DOHH2 (cell line): ENCODE data around the gene SPTLC2.

Experiments
- EZH2phosphoT487 ChIP-seq: fragments of 200-600 bp; sonication (generic); IDR thresholded peaks from 2 replicates; pipeline ENCODE4 v1.6.1; 2017; ENCODE audit warnings: borderline replicate concordance, mild to moderate bottlenecking, antibody characterized with exemption, low read length, moderate library complexity, mixed read lengths
- TF ChIP-seq, protein P1 (sequence below): fragments of 200-600 bp; sonication (generic); IDR thresholded peaks from one replicate; pipeline ENCODE4 v1.5.1; 2014; ENCODE audit warnings: antibody characterized with exemption, mild to moderate bottlenecking, low read depth, low read length; ENCODE audit not compliant: poor library complexity, severe bottlenecking

DNA sequence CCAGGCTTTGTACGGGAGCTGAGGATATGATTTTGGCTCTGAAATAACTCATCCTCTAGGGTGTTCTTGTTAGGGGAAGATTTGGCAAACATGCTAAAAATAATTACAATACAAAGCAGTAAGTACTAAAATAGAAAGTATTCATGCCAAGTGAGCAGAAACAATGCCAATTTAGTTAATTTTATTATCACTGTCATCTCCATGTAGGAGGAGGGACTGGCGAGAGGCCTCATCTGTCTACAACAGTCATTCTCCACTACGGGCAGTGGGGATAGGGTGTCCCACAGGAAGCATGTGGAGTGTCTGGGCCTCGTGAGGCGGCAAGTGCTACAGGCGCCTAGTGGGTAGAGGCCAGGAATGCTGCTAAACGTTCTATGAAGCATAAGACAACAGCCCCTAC, 121.1 kb downstream of the SPTLC2 start:
- TF ChIP-seq, protein P1, sequence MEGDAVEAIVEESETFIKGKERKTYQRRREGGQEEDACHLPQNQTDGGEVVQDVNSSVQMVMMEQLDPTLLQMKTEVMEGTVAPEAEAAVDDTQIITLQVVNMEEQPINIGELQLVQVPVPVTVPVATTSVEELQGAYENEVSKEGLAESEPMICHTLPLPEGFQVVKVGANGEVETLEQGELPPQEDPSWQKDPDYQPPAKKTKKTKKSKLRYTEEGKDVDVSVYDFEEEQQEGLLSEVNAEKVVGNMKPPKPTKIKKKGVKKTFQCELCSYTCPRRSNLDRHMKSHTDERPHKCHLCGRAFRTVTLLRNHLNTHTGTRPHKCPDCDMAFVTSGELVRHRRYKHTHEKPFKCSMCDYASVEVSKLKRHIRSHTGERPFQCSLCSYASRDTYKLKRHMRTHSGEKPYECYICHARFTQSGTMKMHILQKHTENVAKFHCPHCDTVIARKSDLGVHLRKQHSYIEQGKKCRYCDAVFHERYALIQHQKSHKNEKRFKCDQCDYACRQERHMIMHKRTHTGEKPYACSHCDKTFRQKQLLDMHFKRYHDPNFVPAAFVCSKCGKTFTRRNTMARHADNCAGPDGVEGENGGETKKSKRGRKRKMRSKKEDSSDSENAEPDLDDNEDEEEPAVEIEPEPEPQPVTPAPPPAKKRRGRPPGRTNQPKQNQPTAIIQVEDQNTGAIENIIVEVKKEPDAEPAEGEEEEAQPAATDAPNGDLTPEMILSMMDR = no peak
- TF ChIP-seq EZH2phosphoT487 = no peak
